SK-N-SH (cell line): ENCODE results near the gene EPHA6. TPM values are rescaled to one million over a fixed set of nuclear protein-coding genes. Genes with fewer than 3 reads are reported as not detected.

Experiments used
- CTCF ChIA-PET: fragments of 300-600, 350-600 bp; formaldehyde crosslinking; extraction: SDS; loops from one replicate; lab custom pipeline; 2021; lab: Yijun Ruan, JAX
- POLR2A ChIA-PET: fragments of 350-600 bp; sonication (Branson Sonifier 250); formaldehyde crosslinking; extraction: SDS; loops from one replicate; lab custom pipeline; 2020; ENCODE audit warnings: antibody characterized with exemption, inconsistent platforms; lab: Yijun Ruan, JAX
- DNase-seq: peaks from one replicate; pipeline ENCODE4 v3.0.0; 2012
- H2AFZ ChIP-seq: fragments of 200-600 bp; sonication (generic); 2 replicates; pipeline ENCODE4 v1.8.1; 2016; ENCODE audit warnings: antibody characterized with exemption, mild to moderate bottlenecking, low read depth
- H3F3A ChIP-seq: fragments of 200-600 bp; sonication (generic); replicated peaks from 2 replicates; pipeline ENCODE3; 2016; ENCODE audit warnings: antibody characterized with exemption, mild to moderate bottlenecking; ENCODE audit not compliant: insufficient read depth
- H3K27ac ChIP-seq, 2 experiments: fragments of 200-500 bp in 1 of 2; fragments of 200-600 bp in 1 of 2; sonication (Bioruptor generic) in 1 of 2; sonication (generic), shearing (Covaris generic) in 1 of 2; 2 replicates each; pipeline versions ENCODE4 v1.5.1 to v1.6.1; 2014 to 2016; ENCODE audit warnings: low read depth in 2 of 2, inconsistent platforms in 1 of 2, low read length in 1 of 2, mild to moderate bottlenecking in 1 of 2, mixed read lengths in 1 of 2
- H3K27me3 ChIP-seq: fragments of 200-600 bp; sonication (generic), shearing (Covaris generic); 2 replicates; pipeline ENCODE4 v1.6.1; 2016; ENCODE audit warnings: mixed run types; ENCODE audit not compliant: insufficient read depth
- H3K36me3 ChIP-seq, 2 experiments: fragments of 200-500 bp in 1 of 2; fragments of 200-600 bp in 1 of 2; sonication (Bioruptor generic) in 1 of 2; sonication (generic) in 1 of 2; replicated peaks in 1 of 2; 2 replicates each; pipeline versions ENCODE3 to v1.5.1; 2014 to 2016; ENCODE audit warnings: low read length in 1 of 2, mild to moderate bottlenecking in 1 of 2; ENCODE audit not compliant: insufficient read depth in 2 of 2, control insufficient read depth in 1 of 2
- H3K4me1 ChIP-seq, 2 experiments: fragments of 200-500 bp in 1 of 2; fragments of 200-600 bp in 1 of 2; sonication (Bioruptor generic) in 1 of 2; sonication (generic), shearing (Covaris generic) in 1 of 2; 2 replicates each; pipeline versions ENCODE4 v1.5.1 to v1.6.1; 2014 to 2016; ENCODE audit warnings: low read depth in 1 of 2, low read length in 1 of 2, mixed run types in 1 of 2; ENCODE audit not compliant: insufficient read depth in 2 of 2, control insufficient read depth in 1 of 2
- H3K4me2 ChIP-seq: fragments of 200-600 bp; sonication (generic), shearing (Covaris generic); 2 replicates; pipeline ENCODE4 v1.6.1; 2017; ENCODE audit warnings: mixed run types
- H3K4me3 ChIP-seq, 2 experiments: fragments of 200-500 bp in 1 of 2; fragments of 200-600 bp in 1 of 2; sonication (Bioruptor generic) in 1 of 2; sonication (generic), shearing (Covaris generic) in 1 of 2; 2 replicates each; pipeline versions ENCODE4 v1.5.1 to v1.8.1; 2014 to 2016; ENCODE audit warnings: low read depth in 2 of 2, inconsistent platforms in 1 of 2, low read length in 1 of 2, mild to moderate bottlenecking in 1 of 2, mixed read lengths in 1 of 2, moderate library complexity in 1 of 2
- H3K79me2 ChIP-seq: fragments of 200-600 bp; sonication (generic); 2 replicates; pipeline ENCODE4 v1.8.1; 2017; ENCODE audit warnings: mild to moderate bottlenecking; ENCODE audit not compliant: insufficient read depth
- H3K9ac ChIP-seq: fragments of 200-600 bp; sonication (generic); 2 replicates; pipeline ENCODE4 v1.6.1; 2017; ENCODE audit warnings: mixed run types
- H3K9me2 ChIP-seq: fragments of 200-600 bp; sonication (generic); 2 replicates; pipeline ENCODE4 v1.6.1; 2017; ENCODE audit warnings: mixed run types
- H3K9me3 ChIP-seq: fragments of 200-600 bp; sonication (generic); 2 replicates; pipeline ENCODE4 v1.6.1; 2017; ENCODE audit warnings: mixed run types, mild to moderate bottlenecking, moderate library complexity
- H4K20me1 ChIP-seq: fragments of 200-600 bp; sonication (generic); 2 replicates; pipeline ENCODE4 v1.6.1; 2017; ENCODE audit warnings: mild to moderate bottlenecking, mixed run types; ENCODE audit not compliant: insufficient read depth
- ELF1 ChIP-seq: IDR thresholded peaks from 2 replicates; pipeline ENCODE4 v1.4.0; 2012
- EP300 ChIP-seq, 2 experiments: IDR thresholded peaks; 2 replicates each; pipeline versions ENCODE4 v1.4.0 to v1.6.1; 2012; ENCODE audit warnings: borderline replicate concordance in 1 of 2, low read depth in 1 of 2, low read length in 1 of 2
- FOXJ3 ChIP-seq: sonication (generic); formaldehyde crosslinking; IDR thresholded peaks from 2 replicates; pipeline ENCODE4 v1.5.1; 2020; ENCODE audit warnings: mild to moderate bottlenecking, missing genetic modification reagents
- GATA2 ChIP-seq: sonication (generic); formaldehyde crosslinking; IDR thresholded peaks from 2 replicates; pipeline ENCODE4 v1.5.0; 2020; ENCODE audit warnings: mild to moderate bottlenecking, missing genetic modification reagents
- MEF2A ChIP-seq: IDR thresholded peaks from 2 replicates; pipeline ENCODE4 v1.4.0; 2012; ENCODE audit warnings: low read depth, borderline replicate concordance
- MXI1 ChIP-seq: IDR thresholded peaks from 2 replicates; pipeline ENCODE4 v1.6.1; 2012; ENCODE audit warnings: mild to moderate bottlenecking, low read depth, low read length, improper control_type of control experiment
- RCOR1 ChIP-seq: fragments of 150-350 bp; IDR thresholded peaks from 2 replicates; pipeline ENCODE4 v1.6.1; 2017; ENCODE audit warnings: antibody characterized with exemption, low read length
- RFX5 ChIP-seq: IDR thresholded peaks from 2 replicates; pipeline ENCODE4 v1.6.1; 2012; ENCODE audit warnings: mild to moderate bottlenecking, improper control_type of control experiment, low read length
- RXRA ChIP-seq: IDR thresholded peaks from 2 replicates; pipeline ENCODE4 v1.4.0; 2012; ENCODE audit warnings: low read depth, mild to moderate bottlenecking, borderline replicate concordance
- SMC3 ChIP-seq: IDR thresholded peaks from 2 replicates; pipeline ENCODE4 v1.6.1; 2012; ENCODE audit warnings: low read depth, low read length, improper control_type of control experiment
- TAF1 ChIP-seq: IDR thresholded peaks from 2 replicates; pipeline ENCODE4 v1.6.1; 2012; ENCODE audit warnings: low read depth, mild to moderate bottlenecking, low read length, moderate library complexity, borderline replicate concordance
- TEAD4 ChIP-seq: IDR thresholded peaks from 2 replicates; pipeline ENCODE4 v1.4.0; 2012; ENCODE audit warnings: mild to moderate bottlenecking, borderline replicate concordance; ENCODE audit not compliant: insufficient read depth
- YY1 ChIP-seq: IDR thresholded peaks from 2 replicates; pipeline ENCODE4 v1.4.0; 2012; ENCODE audit warnings: low read depth, mild to moderate bottlenecking
- WGBS: methylation state at CpG from one replicate; pipeline ENCODE4 v1.1.6; 2017; ENCODE audit warnings: low lambda C conversion rate; 5-methylcytosine and 5-hydroxymethylcytosine counted together
- polyA plus RNA-seq, 3 experiments: library from polyadenylated mRNA; depleted of rRNA; stranded (reverse); fragments of >200 nt; gene quantifications; 2 replicates each; pipeline ENCODE4 v1.2.3, GENCODE V29; 2012
- TF ChIP-seq, protein P1 (sequence below): fragments of 150-350 bp; IDR thresholded peaks from 2 replicates; pipeline ENCODE4 v1.6.1; 2017; ENCODE audit warnings: antibody characterized with exemption, low read length, low read depth, borderline replicate concordance
- TF ChIP-seq, protein P2 (sequence below): IDR thresholded peaks from 2 replicates; pipeline ENCODE4 v1.6.1; 2012; ENCODE audit warnings: mild to moderate bottlenecking, low read depth, low read length, moderate library complexity
- TF ChIP-seq, protein P3 (sequence below): IDR thresholded peaks from 2 replicates; pipeline ENCODE4 v1.4.0; 2012; ENCODE audit warnings: low read depth, borderline replicate concordance

The EPHA6 gene
- polyA plus RNA-seq, 1 of the 3 experiments (the other 2 are of a cell fraction), result not detected

GRCh38 chr3:97338375-97338774, 524.0 kb downstream of the EPHA6 start (continued):
- TF ChIP-seq RCOR1 (no peak), ELF1 (no peak), EP300 (IDR thresholded peaks at IDR 0.05; ENCODE audit: borderline replicate concordance in 1 of 2, low read depth in 1 of 2, low read length in 1 of 2) (no peak)
- TF ChIP-seq, protein P1, sequence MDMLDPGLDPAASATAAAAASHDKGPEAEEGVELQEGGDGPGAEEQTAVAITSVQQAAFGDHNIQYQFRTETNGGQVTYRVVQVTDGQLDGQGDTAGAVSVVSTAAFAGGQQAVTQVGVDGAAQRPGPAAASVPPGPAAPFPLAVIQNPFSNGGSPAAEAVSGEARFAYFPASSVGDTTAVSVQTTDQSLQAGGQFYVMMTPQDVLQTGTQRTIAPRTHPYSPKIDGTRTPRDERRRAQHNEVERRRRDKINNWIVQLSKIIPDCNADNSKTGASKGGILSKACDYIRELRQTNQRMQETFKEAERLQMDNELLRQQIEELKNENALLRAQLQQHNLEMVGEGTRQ, result no peak

- no peak for DNase-seq
- Histone ChIP-seq H3F3A (no peaks in the 10 kb centered on the region), H3K27me3 (no peaks in the 10 kb centered on the region), H3K9ac (no peak overlapping the region), H2AFZ (no peak overlapping the region), H3K9me3 (no peaks in the 10 kb centered on the region), H3K4me2 (no peak overlapping the region), H3K79me2 (no peaks in the 10 kb centered on the region), H3K27ac (no peak overlapping the region), H3K36me3 (no peaks in the 10 kb centered on the region), H3K4me1 (no peaks in the 10 kb centered on the region), H4K20me1 (no peaks in the 10 kb centered on the region), H3K9me2 (no peaks in the 10 kb centered on the region), H3K4me3 (no peak overlapping the region)
- 12% methylated on average over 2 of the region's 2 CpGs for WGBS
- ChIA-PET POLR2A (no interaction called here), CTCF (no interaction called here)
- TF ChIP-seq, protein P1, result no peak
- TF ChIP-seq RFX5, result no peak
- TF ChIP-seq, protein P2, sequence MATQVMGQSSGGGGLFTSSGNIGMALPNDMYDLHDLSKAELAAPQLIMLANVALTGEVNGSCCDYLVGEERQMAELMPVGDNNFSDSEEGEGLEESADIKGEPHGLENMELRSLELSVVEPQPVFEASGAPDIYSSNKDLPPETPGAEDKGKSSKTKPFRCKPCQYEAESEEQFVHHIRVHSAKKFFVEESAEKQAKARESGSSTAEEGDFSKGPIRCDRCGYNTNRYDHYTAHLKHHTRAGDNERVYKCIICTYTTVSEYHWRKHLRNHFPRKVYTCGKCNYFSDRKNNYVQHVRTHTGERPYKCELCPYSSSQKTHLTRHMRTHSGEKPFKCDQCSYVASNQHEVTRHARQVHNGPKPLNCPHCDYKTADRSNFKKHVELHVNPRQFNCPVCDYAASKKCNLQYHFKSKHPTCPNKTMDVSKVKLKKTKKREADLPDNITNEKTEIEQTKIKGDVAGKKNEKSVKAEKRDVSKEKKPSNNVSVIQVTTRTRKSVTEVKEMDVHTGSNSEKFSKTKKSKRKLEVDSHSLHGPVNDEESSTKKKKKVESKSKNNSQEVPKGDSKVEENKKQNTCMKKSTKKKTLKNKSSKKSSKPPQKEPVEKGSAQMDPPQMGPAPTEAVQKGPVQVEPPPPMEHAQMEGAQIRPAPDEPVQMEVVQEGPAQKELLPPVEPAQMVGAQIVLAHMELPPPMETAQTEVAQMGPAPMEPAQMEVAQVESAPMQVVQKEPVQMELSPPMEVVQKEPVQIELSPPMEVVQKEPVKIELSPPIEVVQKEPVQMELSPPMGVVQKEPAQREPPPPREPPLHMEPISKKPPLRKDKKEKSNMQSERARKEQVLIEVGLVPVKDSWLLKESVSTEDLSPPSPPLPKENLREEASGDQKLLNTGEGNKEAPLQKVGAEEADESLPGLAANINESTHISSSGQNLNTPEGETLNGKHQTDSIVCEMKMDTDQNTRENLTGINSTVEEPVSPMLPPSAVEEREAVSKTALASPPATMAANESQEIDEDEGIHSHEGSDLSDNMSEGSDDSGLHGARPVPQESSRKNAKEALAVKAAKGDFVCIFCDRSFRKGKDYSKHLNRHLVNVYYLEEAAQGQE, result no peak
- no peak for TF ChIP-seq MEF2A
- TF ChIP-seq TEAD4, result no peak
- TF ChIP-seq MXI1, result no peak
- no peak for TF ChIP-seq YY1
- TF ChIP-seq SMC3, result no peak
- TF ChIP-seq ELF1, result no peak
Measured at GRCh38 chr3:97340940-97341339, 526.5 kb downstream of the EPHA6 start.

- Histone ChIP-seq H3K4me2 (no peak overlapping the region), H3K27ac (no peak overlapping the region), H3K9me3 (no peaks in the 10 kb centered on the region), H2AFZ (no peak overlapping the region), H3K4me1 (no peaks in the 10 kb centered on the region), H3K27me3 (no peaks in the 10 kb centered on the region), H3K79me2 (no peaks in the 10 kb centered on the region), H3K4me3 (no peak overlapping the region), H3F3A (no peaks in the 10 kb centered on the region), H3K9ac (no peak overlapping the region), H3K36me3 (no peaks in the 10 kb centered on the region), H3K9me2 (no peaks in the 10 kb centered on the region), H4K20me1 (no peaks in the 10 kb centered on the region)
- WGBS, result 0% methylated on average over 1 of the region's 1 CpG
- CTCF ChIA-PET, result no interaction called here
- POLR2A ChIA-PET, result no interaction called here
- no peak for DNase-seq
- TF ChIP-seq RXRA (no peak), MXI1 (no peak), TAF1 (no peak), ELF1 (no peak), GATA2 (CRISPR knock-in tag) (no peak), FOXJ3 (CRISPR knock-in tag) (no peak), YY1 (no peak), SMC3 (no peak)
- TF ChIP-seq, protein P2, result no peak
- TF ChIP-seq, protein P3, sequence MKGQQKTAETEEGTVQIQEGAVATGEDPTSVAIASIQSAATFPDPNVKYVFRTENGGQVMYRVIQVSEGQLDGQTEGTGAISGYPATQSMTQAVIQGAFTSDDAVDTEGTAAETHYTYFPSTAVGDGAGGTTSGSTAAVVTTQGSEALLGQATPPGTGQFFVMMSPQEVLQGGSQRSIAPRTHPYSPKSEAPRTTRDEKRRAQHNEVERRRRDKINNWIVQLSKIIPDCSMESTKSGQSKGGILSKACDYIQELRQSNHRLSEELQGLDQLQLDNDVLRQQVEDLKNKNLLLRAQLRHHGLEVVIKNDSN, result no peak
Measured at GRCh38 chr3:97347780-97348179, 533.4 kb downstream of the EPHA6 start.
